NCI-H1092 (cell line): ENCODE results near the gene CHST1.
A peak's percentile ranks its signal among the peaks of the same experiment; 100 is the strongest.

Source experiments
- DNase-seq: peaks from one replicate; lab custom pipeline; 2025; lab: John Stamatoyannopoulos, UW

Gene CHST1, protein sequence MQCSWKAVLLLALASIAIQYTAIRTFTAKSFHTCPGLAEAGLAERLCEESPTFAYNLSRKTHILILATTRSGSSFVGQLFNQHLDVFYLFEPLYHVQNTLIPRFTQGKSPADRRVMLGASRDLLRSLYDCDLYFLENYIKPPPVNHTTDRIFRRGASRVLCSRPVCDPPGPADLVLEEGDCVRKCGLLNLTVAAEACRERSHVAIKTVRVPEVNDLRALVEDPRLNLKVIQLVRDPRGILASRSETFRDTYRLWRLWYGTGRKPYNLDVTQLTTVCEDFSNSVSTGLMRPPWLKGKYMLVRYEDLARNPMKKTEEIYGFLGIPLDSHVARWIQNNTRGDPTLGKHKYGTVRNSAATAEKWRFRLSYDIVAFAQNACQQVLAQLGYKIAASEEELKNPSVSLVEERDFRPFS

DNA sequence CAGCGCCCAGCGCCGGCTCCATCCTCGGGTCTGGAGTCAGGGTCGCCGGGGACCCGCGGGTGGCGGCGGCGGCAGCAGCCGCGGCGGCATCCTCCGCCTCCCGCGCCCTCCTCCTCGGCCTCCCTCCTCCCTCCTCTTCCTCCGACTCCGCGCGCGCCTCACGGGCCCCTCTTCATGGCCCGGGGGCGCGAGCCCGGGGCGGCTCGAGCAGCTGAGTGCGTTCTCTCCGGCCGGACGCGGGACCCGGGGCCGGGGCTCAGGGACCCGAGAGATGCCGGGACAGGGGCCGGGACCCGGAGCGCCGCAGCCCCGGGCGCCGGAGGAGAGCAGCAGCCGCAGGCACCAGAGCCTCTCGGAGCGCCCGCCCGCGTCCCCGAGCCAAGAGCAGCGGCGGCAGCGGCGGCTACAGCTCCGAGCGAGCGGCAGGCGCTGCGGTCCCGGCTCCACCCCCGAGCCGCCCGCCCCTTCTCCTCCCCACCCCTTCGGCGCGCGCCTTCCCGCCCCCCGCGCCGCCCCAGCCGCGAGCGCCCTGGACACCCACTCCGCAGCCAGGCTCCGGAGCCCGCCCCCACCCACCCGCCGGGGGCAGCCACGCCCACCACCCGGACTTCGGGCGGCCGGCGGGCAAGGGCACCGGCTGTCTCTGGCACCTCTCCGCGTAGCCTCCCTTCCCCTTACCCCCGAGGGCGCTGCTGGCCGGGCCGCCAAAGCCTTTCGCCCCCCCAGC lies at the start of gene CHST1:
TSS of gene CHST1 (minus strand) at position 417 of the 727 bp plus-strand sequence. CDS start 14,699 bp downstream, outside the sequence.
- DNase-seq, result peak; percentile 36

DNA sequence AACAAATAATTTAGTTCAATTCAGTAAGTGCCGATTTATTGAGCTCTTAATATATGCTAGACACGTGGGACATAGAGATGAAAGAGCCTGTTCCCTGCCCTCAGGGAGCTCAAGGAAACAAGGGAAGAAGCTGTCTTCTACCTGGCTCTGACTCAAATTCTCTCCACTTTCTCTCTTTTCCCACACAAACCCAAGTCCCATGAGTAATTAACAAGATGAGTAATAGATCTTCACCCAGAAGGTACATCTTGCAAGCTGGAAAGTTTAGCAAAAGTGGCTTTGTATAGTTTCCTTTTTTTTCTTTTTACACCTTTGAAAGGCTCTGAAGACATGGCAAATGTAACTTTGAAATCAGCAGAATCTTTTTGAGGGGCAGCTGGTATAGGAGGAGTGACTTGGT lies 48.2 kb upstream of the CHST1 start:
- DNase-seq, result no peak

DNA sequence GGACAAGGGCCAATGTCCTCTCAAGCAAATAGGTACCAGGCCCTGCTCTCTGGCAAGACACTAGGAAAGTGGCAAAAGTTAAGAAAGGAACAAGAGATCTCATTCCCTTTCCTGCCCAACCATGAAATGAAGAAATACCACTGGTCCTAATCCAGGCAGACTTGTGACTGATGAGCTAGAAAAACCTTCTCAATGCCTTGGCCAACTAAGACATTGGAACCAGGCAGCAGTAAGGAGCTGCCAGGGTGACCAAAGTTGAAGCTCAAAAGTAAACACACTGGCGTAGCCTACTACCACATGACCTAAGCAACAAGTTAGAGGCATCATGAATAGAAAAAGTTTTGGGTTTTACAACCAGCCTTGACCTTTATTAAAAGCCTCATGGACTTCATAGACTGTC lies 45.1 kb upstream of the CHST1 start:
- DNase-seq, result no peak

DNA sequence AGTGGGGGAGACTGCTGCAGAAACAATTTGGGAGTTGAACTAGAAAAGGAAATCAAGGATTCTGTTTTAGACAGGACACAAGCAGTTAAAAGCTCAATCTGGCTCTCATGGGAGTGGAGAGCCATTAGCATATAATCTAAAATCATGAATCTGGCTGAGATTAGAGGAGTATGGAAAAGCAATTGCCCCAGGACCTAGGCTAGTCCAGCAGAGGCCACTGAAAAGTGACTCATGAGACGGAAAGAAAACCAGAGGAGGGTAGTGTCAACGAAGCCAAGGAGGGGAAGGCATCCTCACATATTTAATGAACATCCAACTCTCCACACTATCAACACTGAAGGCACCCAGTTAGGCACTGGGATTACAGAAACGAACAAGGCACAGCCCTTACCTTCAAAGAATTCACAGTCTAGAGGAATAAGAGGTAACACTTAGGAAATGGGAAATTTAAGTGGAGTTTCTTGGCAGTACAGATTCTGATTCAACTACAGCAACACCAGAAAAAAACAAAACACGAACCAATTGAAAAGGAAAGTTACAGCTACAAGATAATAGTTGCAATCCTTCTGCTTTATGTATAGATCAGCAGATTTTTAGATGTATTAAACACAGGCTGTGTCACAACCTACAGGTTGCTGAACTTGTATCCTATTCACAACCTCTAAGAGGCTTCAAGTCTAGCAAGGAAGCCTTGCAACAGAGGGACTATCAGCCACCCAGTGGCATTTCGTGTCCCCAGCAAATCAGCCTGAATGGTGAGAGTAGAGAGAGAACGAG lies 43.7 kb upstream of the CHST1 start:
- DNase-seq, result no peak

DNA sequence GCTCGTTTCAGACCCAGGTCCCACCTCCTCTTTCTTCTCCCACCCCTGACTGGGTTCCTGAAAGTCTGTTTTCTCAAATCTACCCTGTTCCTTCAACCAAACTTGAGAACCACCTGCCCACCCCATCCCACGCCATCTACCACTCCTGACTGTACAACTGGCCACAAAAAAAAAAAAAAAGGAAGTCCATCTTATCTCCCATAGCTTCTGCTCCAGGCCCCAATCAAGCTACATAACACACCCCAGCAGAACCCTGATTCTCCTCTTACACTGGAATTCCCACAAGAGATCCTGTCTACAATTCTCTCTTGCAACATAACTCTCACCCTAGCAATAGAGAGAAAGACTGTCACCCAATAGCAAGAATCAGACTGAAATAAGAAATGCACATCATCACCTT lies 39.2 kb upstream of the CHST1 start:
- no peak for DNase-seq

DNA sequence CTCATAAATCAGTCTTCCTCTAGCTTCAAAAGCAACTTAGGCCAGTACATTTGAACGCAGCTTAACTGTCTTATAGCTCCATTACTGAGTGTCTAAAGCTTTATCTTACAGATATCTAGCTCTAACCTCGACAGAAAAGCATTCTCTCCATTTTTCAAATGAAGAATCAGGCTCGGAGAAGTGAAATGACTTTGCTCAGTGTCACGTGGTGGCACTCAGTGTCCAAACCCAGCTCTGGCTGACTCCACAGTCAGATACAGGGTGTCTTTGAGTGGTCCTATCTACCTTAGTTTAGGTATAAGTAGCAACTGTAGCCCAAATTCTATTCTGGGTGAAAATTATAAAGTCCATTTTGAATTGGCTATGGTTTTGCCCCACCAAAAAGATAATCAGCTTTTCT lies 38.7 kb upstream of the CHST1 start:
- no peak for DNase-seq

DNA sequence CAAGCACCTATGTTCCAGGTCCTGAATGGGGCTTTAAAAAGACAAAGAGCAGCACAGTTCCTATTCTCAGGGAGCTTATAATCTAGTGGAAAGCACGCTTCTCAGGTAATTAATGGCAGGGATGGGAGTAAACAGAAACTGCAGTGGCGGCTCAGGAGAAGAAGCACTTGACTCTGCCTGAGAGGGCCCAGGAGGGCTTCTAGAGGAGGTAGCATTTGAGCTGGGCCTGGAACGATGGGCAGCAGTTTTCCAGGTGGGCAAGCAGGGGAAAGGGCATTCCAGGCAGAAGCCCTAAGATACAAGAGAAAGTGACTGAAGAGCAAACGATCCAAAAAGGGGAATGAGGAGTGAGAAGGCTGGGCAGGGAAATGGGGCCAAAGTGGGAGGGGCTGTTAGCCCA lies 37.1 kb upstream of the CHST1 start:
- DNase-seq, result no peak

DNA sequence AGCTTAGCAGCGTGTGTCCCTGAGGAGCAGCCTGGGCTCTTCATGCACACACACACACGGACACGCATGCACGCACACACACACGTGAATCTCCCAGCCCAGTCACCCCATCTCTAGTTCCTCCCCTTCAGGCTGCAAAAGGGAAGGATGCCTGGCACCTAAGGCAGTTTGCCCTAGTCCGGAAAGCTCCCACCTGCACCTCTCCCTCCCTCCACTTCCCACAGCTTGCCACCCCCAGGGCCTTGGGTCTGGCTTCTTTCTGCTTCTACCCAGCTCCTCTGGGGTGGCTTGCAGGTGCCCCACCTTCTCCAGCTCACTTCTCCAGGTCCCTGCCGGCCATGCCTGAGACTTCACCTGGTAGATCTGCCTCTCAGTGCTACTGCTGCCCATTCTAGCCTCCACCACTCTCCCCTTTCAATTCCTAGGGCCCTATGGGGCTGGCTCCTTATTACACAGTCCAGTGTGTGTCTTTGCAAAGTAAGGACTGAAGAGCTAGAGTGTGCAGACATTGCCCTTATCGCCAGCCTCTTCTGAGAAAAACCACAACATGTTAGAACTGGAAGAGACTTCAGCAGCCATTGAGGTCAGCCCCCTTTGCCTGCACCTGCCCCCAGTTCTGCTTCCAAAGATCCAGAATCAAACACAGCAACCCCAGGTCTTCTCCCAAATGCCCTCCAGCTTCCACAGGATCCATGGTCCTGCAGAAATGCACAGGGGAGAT lies 33.5 kb upstream of the CHST1 start:
- no peak for DNase-seq

DNA sequence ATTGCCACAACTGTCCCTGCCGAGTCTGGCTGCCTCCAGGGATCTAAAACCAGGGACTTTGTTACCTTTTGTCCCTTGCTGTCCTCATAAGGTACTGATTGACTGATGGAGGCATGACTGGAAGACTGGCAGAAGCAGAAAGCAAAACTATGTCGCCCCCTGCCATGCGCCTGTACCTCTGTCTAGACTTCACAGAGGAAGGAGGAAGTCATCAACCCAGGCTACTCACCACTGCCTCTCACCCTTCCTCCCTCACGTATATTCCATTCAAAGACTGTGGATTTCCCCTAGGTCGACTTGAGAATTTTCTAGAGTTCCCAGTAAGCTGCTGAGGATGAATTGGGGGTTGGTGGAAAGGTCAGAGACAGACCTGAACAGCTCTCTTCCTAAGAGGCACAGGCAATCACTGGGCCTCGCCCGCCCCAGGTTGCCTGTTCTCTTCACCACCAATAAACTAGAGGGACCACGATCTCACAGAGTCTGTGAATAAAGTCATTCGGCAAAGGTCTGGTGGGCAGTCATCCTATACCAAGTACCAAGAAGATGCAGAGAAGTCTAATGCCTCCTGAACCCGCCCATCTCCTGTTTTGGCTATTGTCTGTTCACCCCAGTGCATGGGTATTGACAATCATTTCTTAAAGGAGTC lies 27.5 kb upstream of the CHST1 start:
- DNase-seq, result no peak

DNA sequence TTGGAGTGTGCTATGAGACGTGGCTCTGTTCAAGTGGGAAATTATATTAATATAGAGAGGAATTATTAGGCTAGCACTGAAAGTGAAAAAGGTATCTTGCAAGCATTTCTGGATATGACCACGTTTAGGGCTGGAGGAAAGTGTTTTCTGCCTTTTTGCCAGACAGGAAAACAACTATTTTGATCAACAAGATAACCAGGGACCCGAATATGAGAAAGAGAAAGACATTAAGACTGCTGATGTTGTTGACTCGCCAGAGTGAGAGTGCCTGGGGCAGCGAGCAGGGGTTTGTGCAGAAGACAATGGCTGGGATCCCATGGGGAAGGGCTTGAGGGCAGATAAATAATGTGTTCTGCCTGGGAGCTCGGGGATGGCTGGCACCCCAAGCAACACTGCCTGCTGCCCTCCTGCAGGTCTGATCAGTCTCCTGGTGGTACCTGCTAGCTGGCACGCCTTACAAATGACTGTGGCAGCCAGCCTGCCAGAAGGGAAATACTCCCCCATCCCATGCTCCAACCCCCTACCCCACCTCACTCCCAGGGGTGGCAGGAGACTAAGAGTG lies 23.1 kb upstream of the CHST1 start:
- DNase-seq, result no peak

DNA sequence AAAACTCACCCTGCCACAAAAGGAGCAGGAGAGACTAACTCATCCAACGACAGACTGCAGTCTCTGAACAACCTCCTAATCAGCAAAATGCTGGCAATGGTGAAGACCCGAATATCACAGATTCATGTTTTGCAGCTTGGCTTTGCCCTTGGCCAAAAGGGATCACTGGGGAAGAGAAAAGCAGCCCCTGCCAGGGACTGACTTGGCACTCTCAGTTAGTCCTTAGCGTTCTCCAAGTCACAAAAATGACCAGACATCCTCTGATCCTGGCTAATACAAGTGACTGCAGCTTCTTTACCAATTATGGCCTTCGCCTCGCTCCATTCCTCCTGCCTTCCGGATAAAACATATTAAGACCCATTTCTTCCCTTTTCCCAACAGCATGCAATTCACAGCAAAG lies 22.4 kb upstream of the CHST1 start:
- no peak for DNase-seq

DNA sequence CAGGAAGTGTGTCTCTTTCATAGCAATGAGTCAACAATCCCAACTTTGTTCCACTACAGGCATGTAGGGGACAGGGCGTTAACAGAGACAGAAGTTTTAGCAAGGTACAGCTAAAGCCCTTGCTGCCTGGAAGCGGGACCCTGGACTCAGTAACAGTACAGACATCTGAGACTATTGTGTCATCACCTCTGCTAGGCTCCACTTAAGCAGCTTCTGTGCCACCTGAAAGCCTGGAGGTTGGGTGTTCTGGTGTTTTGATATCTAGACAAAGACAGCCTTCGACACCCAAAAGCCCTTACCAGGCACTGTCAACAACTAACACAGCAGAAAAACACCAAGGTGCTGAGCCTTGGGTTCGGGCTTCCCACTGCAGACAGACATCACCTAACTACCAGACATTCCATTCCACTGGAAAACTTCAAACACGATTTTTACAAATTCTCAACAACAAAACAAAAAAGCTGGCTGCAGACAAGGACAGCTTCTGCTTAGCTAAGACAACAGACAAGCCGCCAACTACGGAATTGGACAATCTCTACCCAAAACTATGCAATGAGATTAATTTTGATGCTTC lies 20.6 kb upstream of the CHST1 start:
- DNase-seq, result no peak

DNA sequence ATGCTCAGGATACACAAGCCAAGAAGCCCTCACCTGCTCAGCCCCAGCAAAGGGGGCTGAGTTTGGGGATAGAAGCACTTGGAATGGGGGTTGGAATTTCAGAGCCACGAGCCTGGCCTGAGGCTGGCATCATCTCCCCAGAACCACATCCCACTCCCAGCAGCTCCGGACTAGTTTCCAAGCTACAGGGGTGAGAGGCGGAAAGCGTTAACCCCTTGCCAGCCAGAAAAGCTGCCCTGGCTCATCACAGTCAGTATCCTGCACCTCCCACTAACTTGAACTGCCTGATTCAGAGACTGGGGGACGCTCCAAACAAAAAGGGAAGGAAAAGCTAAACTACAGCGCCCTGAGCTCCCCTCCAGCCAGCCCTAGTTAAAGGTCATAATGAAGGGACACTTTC lies 19.0 kb upstream of the CHST1 start:
- no peak for DNase-seq

DNA sequence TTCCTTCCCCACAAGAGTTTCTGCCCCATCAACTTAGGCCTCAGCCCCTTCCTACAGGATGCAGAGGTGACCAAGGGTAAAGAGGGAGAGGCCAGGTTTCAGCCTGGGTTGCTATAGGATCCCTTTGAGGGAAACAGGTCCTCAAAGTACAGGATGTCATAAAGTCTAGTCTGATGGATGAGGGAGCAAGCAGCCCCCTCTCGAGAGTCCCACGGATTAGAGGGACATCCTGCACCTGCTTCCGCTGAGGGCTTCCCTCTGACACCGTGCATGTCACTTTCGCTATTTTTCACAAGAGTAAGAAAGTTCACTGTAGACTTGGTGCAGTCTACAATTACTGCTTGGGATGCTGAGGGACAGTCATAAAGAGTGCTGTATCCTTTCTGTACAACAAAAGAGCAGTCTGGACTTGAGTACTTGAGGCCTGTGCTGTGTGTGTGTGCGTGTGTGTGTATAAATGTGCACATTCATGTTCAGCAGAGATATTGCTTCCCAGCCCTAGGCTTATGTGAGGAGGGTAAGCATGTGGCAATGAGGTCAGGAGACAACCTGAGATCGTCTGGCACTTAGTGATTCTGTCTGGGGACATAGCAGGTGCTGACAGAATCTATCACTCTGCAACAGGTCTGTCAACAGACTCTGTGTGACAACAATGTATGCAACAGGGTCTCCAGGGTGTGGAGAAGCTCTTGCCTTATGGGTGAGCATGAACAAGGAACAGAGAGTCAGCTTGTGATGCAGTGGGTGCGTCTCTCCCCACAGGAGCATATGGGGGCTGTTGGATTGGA lies 18.0 kb upstream of the CHST1 start:
- no peak for DNase-seq

DNA sequence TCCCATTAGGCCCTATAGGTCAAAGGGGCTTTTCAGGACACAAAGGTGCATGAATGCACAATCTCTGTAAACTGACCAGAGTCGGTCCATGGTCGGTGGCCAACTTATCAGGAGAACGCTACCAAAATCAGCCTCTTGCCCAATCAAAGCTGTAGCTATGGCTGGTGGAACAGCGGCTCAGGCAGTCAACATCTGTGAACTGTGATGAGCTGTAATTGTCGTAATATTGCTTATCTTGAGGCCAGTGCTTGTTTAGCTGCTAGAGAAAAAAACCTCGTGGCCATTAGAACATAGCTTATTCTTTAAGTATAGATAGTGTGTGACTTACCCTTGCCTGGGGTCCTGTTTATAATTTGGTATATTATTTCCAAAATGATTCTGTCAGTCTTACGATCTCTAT lies 14.4 kb upstream of the CHST1 start:
- no peak for DNase-seq

DNA sequence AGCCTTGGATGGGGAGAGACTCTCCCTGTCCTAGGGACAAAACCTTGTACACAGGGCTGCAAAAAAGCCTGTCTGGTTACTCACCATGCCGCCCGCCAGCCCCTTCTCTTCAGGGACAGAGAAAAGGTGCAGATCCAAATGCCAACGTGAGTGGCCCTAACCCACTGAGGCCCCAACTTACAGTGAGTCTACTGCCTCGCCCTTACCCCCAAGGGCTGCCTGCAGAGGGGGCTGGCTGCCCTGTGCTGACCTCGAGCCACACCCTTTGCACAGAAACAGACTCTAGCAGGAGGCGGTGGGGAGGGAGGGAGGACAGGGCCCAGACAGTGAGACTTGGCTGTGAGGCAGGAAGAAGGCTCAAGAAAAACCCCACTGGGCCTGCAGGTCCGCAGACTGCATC lies 13.6 kb upstream of the CHST1 start:
- DNase-seq, result no peak

DNA sequence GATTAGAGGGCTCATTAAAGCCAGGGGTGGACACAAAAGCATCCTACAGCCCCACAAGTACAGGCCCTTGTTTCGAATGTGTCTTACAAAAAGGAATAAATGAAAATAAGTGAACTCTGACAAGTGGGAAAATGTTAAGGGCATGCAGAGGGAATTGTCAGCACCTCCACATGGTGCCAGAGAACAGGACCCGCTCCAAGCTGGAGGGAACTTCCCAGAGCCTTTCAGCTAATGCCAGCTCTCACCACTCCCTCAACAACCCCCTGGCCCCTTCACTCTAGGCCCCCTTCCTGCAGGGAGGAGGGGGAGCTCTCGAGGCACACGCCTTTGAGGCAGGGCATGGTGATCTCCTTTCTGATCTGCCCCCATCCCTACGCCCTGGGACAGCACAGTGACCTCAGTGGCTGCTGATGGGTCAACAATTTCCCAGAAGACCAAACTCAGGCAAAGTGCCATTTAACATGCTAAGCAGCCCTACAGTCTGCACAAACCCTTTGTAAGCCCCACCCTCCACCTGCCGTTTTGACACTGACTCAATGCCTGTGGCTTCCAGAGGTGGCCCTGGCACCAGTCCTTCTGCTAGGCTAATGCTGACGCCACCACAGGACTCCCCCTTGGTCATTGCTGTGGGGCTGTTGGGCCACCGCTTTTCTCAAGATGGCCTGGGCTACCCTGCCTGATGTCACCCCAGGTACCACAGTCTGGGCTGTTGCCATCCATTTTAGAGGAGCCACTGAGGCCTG lies 12.5 kb upstream of the CHST1 start:
- DNase-seq, result no peak

DNA sequence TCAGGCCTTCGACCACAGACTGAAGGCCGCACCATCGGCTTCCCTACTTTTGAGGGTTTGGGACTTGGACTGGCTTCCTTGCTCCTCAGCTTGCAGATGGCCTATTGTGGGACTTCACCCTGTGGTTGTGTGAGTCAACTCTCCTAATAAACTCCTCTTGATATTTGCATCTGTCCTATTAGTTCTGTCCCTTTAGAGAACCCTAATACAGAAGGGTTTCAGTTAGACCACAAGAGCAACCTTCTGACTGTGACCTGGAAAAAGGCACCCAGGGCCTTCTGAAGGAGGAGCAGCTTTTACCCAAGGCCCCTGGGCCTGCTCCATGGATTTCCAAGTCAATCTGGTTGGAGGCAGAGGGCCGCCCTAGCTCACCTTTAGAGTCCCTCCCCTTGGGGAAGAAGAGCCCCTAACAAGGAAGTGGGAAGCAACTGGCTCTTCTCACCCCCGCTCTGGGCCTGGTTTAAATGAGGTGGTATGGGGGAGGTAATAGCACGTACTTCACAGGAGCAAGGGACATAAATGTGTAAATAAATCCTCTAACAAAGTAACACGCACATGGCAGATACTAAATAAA lies 11.2 kb upstream of the CHST1 start:
- no peak for DNase-seq

DNA sequence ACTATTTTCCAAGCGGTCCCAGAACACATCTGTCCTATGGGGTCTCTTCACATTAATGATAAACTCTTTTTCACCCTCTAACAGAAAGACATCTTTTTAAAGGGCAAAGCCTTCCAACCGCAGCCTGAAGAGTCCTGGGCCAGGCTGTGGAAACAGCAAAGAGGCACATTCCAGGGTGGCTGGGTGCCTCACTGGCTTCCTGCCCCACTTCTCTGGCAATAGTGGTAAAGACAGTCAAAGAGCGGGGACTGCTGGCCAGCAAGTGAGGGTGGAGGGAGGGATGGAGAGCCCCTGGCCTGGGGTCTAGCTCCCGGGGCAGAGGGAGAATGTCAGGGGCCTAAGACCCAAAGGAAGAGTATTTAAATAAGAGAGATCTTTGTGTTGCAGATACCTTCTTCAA lies 10.2 kb upstream of the CHST1 start:
- DNase-seq, result no peak
